AG04450 (cell line): Measurements from ENCODE around the gene ATP6V1B1. TPM values are rescaled to one million over a fixed set of nuclear protein-coding genes. Genes with fewer than 3 reads are reported as not detected.

ENCODE experiments used
- CTCF ChIA-PET: fragments of 300-600, 350-600 bp; formaldehyde crosslinking; extraction: SDS; loops from one replicate; lab custom pipeline; 2022; ENCODE audit warnings: antibody characterized with exemption, inconsistent platforms; lab: Charles Lee
- POLR2A ChIA-PET: fragments of 350-600 bp; formaldehyde crosslinking; extraction: SDS; loops from one replicate; lab custom pipeline; 2021; ENCODE audit warnings: antibody characterized with exemption, inconsistent platforms; lab: Yijun Ruan, JAX
- DNase-seq: peaks from one replicate; pipeline ENCODE4 v3.0.0-alpha.2; 2011; ENCODE audit warnings: low read depth, low spot score
- H3K27ac ChIP-seq: one replicate; pipeline ENCODE4 v1.5.1; 2012; ENCODE audit warnings: low read depth, low read length, control low read depth
- H3K27me3 ChIP-seq: one replicate; pipeline ENCODE4 v1.6.0; 2012; ENCODE audit warnings: low read length; ENCODE audit not compliant: control insufficient read depth, insufficient read depth
- H3K4me3 ChIP-seq: 2 replicates; pipeline ENCODE4 v1.5.1; 2011; ENCODE audit warnings: mild to moderate bottlenecking, low read depth, low read length, control low read depth
- H3K9me3 ChIP-seq: 2 replicates; pipeline ENCODE4 v1.5.1; 2012; ENCODE audit warnings: low read length; ENCODE audit not compliant: control insufficient read depth, insufficient read depth
- polyA plus RNA-seq: library from polyadenylated mRNA; depleted of rRNA; stranded (reverse); fragments of >200 nt; gene quantifications from 2 replicates; pipeline ENCODE4 v1.2.3, GENCODE V29; 2011
- TF ChIP-seq, protein P1 (sequence below): IDR thresholded peaks from 2 replicates; pipeline ENCODE4 v1.5.1; 2011; ENCODE audit warnings: low read depth, low read length, control low read depth, inconsistent platforms

The ATP6V1B1 gene
- polyA plus RNA-seq, 1 experiment, result 0.82 TPM

DNA sequence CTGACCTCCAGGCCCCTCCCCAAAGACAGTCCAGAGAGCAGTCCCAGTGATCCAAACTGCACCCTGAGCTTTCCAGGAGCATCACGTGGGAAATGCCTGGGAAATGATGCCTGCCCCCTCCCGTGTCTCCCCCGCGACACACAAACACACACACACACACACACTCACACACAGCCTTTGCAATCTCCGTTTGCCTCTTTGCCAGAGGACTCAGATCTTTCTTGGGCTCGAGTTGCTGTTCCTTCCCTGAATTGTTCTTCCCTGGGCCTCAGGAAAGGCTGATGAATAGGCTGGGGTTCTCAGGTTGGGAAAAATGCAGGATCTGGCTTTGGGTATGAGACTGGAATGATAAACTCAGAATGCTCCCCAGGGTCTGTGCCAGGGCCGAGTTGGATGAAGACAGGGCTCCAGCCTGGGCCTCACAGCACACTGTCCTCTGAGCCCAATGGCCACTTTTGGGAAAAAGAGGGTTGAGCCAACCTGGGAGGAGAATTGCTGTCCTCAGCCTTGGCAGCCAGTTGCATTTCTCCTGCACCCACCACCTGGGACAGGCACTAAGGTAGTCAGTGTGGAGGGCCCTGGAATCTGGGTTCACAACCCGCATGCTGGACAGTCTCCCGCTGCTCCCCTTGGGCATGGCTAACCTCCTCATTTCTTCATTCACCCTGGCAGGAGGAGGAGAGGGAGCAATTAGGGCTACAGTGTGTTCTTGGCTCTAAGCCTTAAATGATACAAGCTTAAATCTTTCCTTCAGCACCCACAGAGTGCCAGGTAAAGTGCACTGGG, 43.9 kb upstream of the ATP6V1B1 start:
- TF ChIP-seq, protein P1, sequence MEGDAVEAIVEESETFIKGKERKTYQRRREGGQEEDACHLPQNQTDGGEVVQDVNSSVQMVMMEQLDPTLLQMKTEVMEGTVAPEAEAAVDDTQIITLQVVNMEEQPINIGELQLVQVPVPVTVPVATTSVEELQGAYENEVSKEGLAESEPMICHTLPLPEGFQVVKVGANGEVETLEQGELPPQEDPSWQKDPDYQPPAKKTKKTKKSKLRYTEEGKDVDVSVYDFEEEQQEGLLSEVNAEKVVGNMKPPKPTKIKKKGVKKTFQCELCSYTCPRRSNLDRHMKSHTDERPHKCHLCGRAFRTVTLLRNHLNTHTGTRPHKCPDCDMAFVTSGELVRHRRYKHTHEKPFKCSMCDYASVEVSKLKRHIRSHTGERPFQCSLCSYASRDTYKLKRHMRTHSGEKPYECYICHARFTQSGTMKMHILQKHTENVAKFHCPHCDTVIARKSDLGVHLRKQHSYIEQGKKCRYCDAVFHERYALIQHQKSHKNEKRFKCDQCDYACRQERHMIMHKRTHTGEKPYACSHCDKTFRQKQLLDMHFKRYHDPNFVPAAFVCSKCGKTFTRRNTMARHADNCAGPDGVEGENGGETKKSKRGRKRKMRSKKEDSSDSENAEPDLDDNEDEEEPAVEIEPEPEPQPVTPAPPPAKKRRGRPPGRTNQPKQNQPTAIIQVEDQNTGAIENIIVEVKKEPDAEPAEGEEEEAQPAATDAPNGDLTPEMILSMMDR, result no peak
- no peak overlapping the region for H3K27ac ChIP-seq
- peaks cover 99% of the 10 kb centered on the region for H3K27me3 ChIP-seq
- ChIA-PET CTCF (interaction anchor here (1.6 kb wide), 1 partner anchor 20 kb away, joined by 6 read pairs; no protein-coding TSS in a partner anchor), POLR2A (no interaction called here)
- no peak overlapping the region for H3K4me3 ChIP-seq
- peaks cover 4% of the 10 kb centered on the region; the same call in 1 of the 2 replicates for H3K9me3 ChIP-seq
- DNase-seq, result no peak

DNA sequence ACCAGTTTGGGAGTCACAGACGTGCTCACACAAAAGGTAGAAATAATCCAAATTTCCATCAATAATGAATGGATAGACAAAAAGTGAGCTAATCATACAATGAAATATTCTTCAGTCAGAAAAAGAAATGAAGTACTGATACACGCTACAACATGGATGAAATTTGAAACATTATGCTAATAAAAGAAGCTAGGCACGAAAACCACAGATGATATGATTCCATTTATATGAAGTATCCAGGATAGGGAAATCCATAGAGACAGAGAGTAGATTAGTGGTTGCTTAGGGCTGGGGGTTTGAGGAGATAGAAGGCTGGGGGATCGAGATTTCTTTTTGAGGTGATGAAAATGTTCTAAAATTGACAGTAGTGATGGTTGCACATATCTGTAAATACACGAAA, 43.0 kb upstream of the ATP6V1B1 start:
- ChIA-PET POLR2A (no interaction called here), CTCF (interaction anchor here (0.6 to 1.6 kb wide), 4 partner anchors 21 to 585 kb away, joined by 5 to 15 read pairs (median 6); no protein-coding TSS in a partner anchor)
- DNase-seq, result no peak
- Histone ChIP-seq H3K27me3 (peaks cover 99% of the 10 kb centered on the region), H3K9me3 (peaks cover 4% of the 10 kb centered on the region; the same call in 1 of the 2 replicates), H3K4me3 (no peak overlapping the region), H3K27ac (no peak overlapping the region)
- TF ChIP-seq, protein P1, result no peak

- TF ChIP-seq, protein P1, result no peak
- CTCF ChIA-PET, result interaction anchor here (1.2 to 1.6 kb wide), 3 partner anchors 22 to 54 kb away, joined by 6 to 15 read pairs (median 6); no protein-coding TSS in a partner anchor
- peaks cover 99% of the 10 kb centered on the region for H3K27me3 ChIP-seq
These were observed 42.5 kb upstream of the ATP6V1B1 start for GRCh38 chr2:70893186-70893585.

DNA sequence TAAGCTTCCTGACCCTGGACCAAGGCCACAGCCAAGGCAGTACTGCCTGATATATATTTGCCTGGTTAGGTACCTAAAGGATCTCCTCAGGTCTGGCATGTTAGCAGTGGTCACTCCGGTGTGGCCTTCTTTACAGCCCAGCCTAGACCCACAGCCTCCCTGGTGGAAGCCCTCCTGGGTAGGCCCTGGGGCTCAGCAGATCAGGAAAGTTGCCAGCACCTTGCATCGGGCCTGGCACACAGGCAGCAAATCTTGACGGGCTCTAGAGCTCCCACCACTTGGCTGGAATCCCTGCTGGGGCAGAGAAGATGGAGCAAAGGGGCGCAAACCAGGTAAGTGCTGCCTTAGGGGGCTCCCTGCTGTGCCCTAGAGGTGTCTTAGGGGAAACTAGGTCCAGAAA, 40.9 kb upstream of the ATP6V1B1 start:
- ChIA-PET CTCF (interaction anchor here (1.4 to 2.4 kb wide), 2 partner anchors 23 to 25 kb away, joined by 4 to 13 read pairs; no protein-coding TSS in a partner anchor), POLR2A (no interaction called here)
- H3K4me3 ChIP-seq, result no peak overlapping the region
- TF ChIP-seq, protein P1, result no peak
- peaks cover 99% of the 10 kb centered on the region for H3K27me3 ChIP-seq
- H3K27ac ChIP-seq, result no peak overlapping the region
- no peak for DNase-seq
- no peaks in the 10 kb centered on the region; the same call in 1 of the 2 replicates for H3K9me3 ChIP-seq

More at GRCh38 chr2:70893186-70893585, 42.5 kb upstream of the ATP6V1B1 start:
- DNase-seq, result no peak
- no peak overlapping the region for H3K4me3 ChIP-seq
- POLR2A ChIA-PET, result no interaction called here
- peaks cover 4% of the 10 kb centered on the region; the same call in 1 of the 2 replicates for H3K9me3 ChIP-seq
- H3K27ac ChIP-seq, result no peak overlapping the region

DNA sequence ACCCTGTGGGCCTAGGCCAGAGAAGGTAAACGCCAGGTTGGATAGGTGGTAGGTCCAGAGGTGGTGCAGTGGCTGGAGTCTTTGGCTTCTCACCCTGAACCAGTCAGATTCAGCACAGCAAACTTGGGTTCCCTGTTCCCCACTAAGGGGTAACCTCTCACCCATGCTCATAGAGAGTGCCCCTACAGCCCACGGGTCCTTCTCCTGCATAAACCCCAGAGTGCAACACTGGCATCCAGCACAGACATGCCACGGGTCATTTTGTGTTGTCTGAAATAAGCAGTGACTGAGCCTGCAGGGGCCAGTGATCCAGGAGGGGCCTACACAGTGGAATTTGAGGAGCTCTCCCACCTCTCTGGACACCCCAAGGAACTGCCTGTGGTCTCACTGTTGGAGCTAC, 40.5 kb upstream of the ATP6V1B1 start:
- no peak for DNase-seq
- H3K27me3 ChIP-seq, result peaks cover 95% of the 10 kb centered on the region
- CTCF ChIA-PET, result interaction anchor here (1.4 to 2.4 kb wide), 3 partner anchors 24 to 52 kb away, joined by 4 to 13 read pairs (median 4); no protein-coding TSS in a partner anchor
- POLR2A ChIA-PET, result no interaction called here
- no peaks in the 10 kb centered on the region; the same call in 1 of the 2 replicates for H3K9me3 ChIP-seq
- TF ChIP-seq, protein P1, result no peak
- H3K4me3 ChIP-seq, result no peak overlapping the region
- H3K27ac ChIP-seq, result no peak overlapping the region
